Tibial artery (tissue), 4 donors: ENCODE results near the gene GPR107.
"Not testable (repeated sequence)": the region's sequence is repeated elsewhere in the genome, so short reads cannot be mapped to it uniquely, and the experiment has no call there.

Source experiments
- DNase-seq, 2 donors: peaks; one replicate each; pipeline ENCODE4 v3.0.0-alpha.2; 2019
- H3K27ac ChIP-seq, 2 donors: fragments of 200-600 bp; sonication (generic) in 1 of 2; 1 replicate in 1 of 2; 2 replicates in 1 of 2; pipeline ENCODE4 v1.5.1; 2018 to 2019; ENCODE audit warnings: mild to moderate bottlenecking in 1 of 2
- H3K27me3 ChIP-seq, 2 donors: fragments of 200-600 bp; sonication (generic) in 1 of 2; one replicate each; pipeline versions ENCODE4 v1.5.1 to v1.6.0; 2016 to 2019
- H3K36me3 ChIP-seq, 3 donors: fragments of 200-600 bp; sonication (generic) in 2 of 3; one replicate each; pipeline ENCODE4 v1.5.1; 2016 to 2019; ENCODE audit warnings: mild to moderate bottlenecking in 2 of 3
- H3K4me1 ChIP-seq, 4 donors: fragments of 200-600 bp; sonication (generic) in 2 of 4; 1 replicate in 3 of 4; 2 replicates in 1 of 4; pipeline ENCODE4 v1.5.1; 2016 to 2019
- H3K4me3 ChIP-seq, 2 donors: fragments of 200-600 bp; sonication (generic) in 1 of 2; 1 replicate in 1 of 2; 2 replicates in 1 of 2; pipeline ENCODE4 v1.5.1; 2018 to 2019; ENCODE audit warnings: mild to moderate bottlenecking in 2 of 2
- H3K9me3 ChIP-seq, 3 donors: fragments of 200-600 bp; sonication (generic) in 1 of 3; one replicate each; pipeline ENCODE4 v1.5.1; 2016 to 2019
- intact Hi-C: fragments of 100-400 bp; cut with DNase I; formaldehyde crosslinking; loops from one replicate; pipeline ENCODE4 v1.15.0; 2023; ENCODE audit warnings: low total_unique reads
- TF ChIP-seq, protein P1 (sequence below), 2 experiments: fragments of 200-600 bp in 1 of 2; fragments of 450-650 bp in 1 of 2; IDR thresholded peaks; one replicate each; pipeline ENCODE4 v1.5.1; 2017 to 2019; ENCODE audit warnings: antibody characterized with exemption in 2 of 2, mild to moderate bottlenecking in 1 of 2, moderate library complexity in 1 of 2

The GPR107 gene

DNA sequence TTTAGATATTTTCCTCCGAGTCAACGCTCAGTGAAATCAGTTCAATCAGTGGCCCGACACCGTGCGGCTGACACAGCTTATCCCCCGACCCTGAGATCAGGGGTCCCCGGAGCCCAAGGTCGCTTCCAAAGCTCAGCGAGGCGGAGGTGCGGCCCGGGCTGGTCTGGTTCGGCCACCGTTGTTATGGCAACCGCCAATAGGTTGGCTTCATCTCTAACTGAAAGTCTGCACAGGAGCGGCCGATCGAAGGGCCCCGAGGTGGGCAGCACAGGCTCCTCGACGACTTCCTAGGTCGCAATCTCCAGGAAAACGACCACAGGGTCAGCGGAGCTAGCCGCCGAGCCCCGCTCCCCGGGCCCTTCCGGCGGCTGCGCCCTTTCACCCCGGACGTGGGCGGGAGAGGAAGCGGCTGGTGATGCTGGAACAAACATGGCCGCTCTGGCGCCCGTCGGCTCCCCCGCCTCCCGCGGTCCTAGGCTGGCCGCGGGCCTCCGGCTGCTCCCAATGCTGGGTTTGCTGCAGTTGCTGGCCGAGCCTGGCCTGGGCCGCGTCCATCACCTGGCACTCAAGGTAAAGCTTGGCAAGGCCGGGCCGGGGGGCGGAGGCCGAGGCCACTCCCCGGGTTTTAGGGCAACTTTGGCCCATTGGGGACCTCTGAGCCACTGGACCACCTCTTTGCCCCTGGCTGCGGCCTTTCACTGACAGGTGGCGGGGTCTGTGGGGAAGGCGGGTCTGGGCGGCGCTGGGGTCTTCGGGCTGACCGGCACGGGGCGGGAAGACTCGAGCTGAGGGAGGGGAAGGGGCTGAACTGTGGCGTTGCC is at the start of gene GPR107:
GPR107 (plus strand) TSS at position 403 of the 821 bp plus-strand sequence; CDS start at position 430, 27 bp downstream.
- H3K27me3 ChIP-seq = no peaks in the 10 kb centered on the region
- peak; percentile 70 to 87 for DNase-seq
- no peaks in the 10 kb centered on the region for H3K9me3 ChIP-seq
- peak within 1 kb of the TSS; percentile 90 to 94 for H3K27ac ChIP-seq
- peak within 1 kb of the TSS; percentile 82 to 95 for H3K4me3 ChIP-seq
- peaks cover 5 to 10% (median 7%) of the 10 kb centered on the region in 3 donors for H3K36me3 ChIP-seq
- TF ChIP-seq, protein P1, sequence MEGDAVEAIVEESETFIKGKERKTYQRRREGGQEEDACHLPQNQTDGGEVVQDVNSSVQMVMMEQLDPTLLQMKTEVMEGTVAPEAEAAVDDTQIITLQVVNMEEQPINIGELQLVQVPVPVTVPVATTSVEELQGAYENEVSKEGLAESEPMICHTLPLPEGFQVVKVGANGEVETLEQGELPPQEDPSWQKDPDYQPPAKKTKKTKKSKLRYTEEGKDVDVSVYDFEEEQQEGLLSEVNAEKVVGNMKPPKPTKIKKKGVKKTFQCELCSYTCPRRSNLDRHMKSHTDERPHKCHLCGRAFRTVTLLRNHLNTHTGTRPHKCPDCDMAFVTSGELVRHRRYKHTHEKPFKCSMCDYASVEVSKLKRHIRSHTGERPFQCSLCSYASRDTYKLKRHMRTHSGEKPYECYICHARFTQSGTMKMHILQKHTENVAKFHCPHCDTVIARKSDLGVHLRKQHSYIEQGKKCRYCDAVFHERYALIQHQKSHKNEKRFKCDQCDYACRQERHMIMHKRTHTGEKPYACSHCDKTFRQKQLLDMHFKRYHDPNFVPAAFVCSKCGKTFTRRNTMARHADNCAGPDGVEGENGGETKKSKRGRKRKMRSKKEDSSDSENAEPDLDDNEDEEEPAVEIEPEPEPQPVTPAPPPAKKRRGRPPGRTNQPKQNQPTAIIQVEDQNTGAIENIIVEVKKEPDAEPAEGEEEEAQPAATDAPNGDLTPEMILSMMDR (IDR thresholded peaks at IDR 0.05) = no peak
- peaks cover 3 to 43% (median 26%) of the 10 kb centered on the region in 4 donors for H3K4me1 ChIP-seq
- intact Hi-C loops = no loop called here

DNA sequence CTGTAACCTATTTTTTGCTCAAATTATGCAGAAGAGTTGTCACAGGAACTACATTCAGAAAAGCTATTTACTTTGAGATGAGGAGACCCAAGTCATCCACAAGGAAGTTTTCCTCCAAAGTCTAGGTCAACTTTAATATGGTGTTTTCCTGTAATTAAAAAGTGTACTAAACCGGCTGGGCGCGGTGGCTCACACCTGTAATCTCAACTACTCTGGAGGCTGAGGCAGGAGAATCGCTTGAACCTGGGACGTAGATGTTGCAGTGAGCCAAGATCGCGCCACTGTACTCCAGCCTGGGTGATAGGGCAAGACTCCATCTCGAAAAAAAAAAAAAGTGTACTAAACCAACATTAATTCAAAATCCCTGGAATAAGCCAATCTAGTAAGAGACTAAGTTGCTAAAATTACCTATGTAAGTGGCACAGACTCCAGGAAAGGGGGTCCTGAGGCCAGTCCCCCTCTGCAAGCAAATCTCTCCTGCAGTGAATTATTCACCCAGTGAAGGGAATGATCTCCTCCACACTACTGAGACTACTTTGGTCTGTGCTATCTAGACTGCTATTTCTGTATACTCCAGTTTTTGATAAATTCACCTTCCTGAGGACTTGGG is 49.7 kb upstream of the GPR107 start:
- DNase-seq = no peak
- H3K27me3 ChIP-seq = no peaks in the 10 kb centered on the region
- intact Hi-C loops = no loop called here
- no peaks in the 10 kb centered on the region for H3K9me3 ChIP-seq
- no peak overlapping the region for H3K4me3 ChIP-seq
- no peak overlapping the region for H3K27ac ChIP-seq
- peaks cover 0 to 3% (median 0%) of the 10 kb centered on the region in 3 donors for H3K36me3 ChIP-seq
- H3K4me1 ChIP-seq = peaks cover 0 to 8% (median under 1%) of the 10 kb centered on the region in 4 donors
- TF ChIP-seq, protein P1 (IDR thresholded peaks at IDR 0.05) = no peak

DNA sequence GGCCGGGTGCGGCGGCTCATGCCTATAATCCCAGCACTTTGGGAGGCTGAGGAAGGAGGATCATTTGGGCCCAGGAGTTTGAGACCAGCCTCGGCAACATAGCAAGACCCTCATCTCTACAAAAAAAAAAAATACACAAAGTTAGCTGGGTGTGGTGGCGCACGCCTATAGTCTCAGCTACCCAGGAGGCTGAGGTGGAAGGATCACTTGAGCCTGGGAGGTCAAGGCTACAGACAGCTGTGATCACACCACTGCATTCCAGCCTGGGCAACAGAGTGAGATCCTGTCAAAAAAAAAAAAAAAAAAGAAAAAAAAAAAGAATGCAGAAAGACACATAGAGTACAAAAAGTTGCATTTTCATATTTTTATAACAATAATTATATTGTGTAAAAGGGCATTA is 46.8 kb upstream of the GPR107 start:
- intact Hi-C loops, H3K27ac ChIP-seq, H3K4me3 ChIP-seq, H3K27me3 ChIP-seq, DNase-seq, H3K36me3 ChIP-seq, H3K9me3 ChIP-seq: not testable (repeated sequence)
- H3K4me1 ChIP-seq = peaks cover 0 to 13% (median 0%) of the 10 kb centered on the region in 4 donors

DNA sequence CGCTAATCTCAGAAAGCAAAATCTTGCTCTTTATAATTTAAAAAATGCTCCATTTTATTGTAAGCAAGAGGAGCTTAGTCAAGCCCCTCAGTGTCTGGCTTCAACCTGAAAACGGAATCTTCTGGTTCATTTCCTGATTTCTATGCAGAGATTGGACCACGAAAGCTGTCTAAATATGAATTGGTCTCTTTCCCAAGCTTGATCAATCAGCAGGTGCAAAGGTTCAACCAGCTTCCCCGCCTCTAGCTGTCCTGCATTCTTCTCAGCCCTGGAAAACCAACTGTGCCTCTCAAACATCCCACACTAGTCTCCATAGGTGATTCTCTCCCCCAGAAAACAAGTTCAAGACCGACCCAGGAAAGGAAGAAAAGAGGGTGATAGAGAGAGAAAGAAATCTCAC is 45.2 kb upstream of the GPR107 start:
- Histone ChIP-seq H3K36me3 (no peaks in the 10 kb centered on the region), H3K4me1 (peaks cover 0 to 14% (median 0%) of the 10 kb centered on the region in 4 donors), H3K27ac (no peak overlapping the region), H3K4me3 (no peak overlapping the region), H3K27me3 (no peaks in the 10 kb centered on the region), H3K9me3 (no peaks in the 10 kb centered on the region)
- intact Hi-C loops = no loop called here
- DNase-seq = no peak
- TF ChIP-seq, protein P1 (IDR thresholded peaks at IDR 0.05) = no peak

DNA sequence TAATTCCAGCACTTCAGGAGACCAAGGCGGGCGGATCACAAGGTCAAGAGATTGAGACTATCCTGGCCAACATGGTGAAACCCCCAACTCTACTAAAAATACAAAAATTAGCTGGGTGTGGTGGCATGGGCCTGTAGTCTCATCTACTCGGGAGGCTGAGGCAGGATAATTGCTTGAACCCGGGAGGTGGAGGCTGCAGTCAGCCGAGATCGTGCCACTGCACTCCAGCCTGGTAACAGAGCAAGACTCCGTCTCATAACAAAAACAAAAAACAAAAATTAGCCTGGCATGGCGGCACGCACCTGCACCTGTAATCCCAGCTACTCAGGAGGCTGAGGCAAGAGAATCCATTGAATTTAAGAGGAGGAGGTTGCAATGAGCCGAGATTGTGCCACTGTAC is 44.2 kb upstream of the GPR107 start:
- H3K36me3 ChIP-seq, H3K27ac ChIP-seq, H3K27me3 ChIP-seq, intact Hi-C loops, H3K9me3 ChIP-seq, DNase-seq, H3K4me3 ChIP-seq: not testable (repeated sequence)
- peaks cover 0 to 17% (median 0%) of the 10 kb centered on the region in 4 donors for H3K4me1 ChIP-seq

DNA sequence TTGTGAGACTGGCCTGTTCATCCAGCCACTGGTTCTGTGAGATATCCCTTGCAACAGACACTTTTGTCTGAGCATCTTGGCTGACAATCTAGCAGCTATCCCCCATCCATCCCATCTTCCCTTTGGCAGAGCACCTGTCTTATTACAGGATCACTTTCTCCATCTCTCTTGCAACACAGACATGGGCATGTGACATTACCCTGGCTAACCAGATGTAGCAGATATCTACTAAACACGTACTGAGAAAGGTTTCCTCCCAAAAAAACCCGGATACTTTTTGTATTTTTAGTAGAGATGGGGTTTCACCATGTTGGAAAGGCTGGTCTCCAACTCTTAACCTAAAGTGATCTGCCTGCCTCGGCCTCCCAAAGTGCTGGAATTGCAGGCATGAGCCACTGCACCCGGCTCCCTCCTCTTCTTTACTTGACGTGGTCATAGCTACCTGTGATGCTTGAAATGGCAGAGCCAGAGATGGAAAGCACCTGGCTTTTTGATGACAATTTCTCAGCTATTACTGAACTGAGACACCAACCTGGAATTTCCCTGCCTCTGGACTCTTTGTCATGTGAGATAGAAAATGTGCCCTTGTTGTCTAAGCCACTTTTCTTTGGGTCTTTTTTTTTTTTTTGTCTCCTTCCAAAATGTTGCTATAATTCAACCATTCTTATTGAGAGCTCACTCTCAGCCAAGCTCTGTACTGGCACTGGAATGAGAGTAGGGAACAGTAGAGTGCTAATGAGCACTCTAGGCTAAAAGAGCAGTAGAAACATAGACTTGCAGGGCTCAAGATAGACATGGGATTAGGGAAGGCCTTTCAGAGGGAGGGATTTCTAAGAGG is 43.3 kb upstream of the GPR107 start:
- intact Hi-C loops = no loop called here
- no peak for DNase-seq
- Histone ChIP-seq H3K4me1 (peaks cover 0 to 17% (median 0%) of the 10 kb centered on the region in 4 donors), H3K27ac (no peak overlapping the region), H3K4me3 (no peak overlapping the region), H3K9me3 (no peaks in the 10 kb centered on the region), H3K27me3 (no peaks in the 10 kb centered on the region), H3K36me3 (no peaks in the 10 kb centered on the region)
- TF ChIP-seq, protein P1 (IDR thresholded peaks at IDR 0.05) = no peak
